GM21576 (cell line): ENCODE results near the gene REC114.
"Not testable (repeated sequence)": the region's sequence is repeated elsewhere in the genome, so short reads cannot be mapped to it uniquely, and the experiment has no call there.

ENCODE experiments used
- ATAC-seq: cut with Tn5 transposase; IDR thresholded peaks from one replicate; pipeline ENCODE4 v1.9.1; 2021; ENCODE audit warnings: mild to moderate bottlenecking, moderate library complexity; ENCODE audit not compliant: unreplicated experiment

REC114 gene

GRCh38 chr15:73573037-73573436 lies 130.1 kb downstream of the REC114 start:
- no peak for ATAC-seq

DNA sequence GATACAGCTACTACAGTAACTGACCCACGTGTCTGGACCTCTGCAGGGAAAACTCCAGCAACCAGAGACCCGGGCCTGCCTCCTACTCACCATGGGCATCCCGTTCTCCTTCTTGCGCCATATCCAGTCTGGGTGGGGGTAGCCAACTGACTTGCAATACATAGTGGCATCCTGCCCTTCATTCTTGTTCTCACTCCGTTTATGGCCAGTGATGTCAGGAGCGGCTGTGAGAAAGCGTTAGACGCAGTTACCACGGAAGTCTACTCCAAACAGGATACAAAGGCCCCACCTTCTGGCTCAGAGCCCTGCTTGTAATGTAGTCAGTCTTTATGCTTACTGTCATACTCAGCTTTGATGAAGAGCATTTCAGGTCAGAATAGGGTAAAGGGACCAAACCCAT lies 130.6 kb downstream of the REC114 start:
- ATAC-seq, result no peak

- ATAC-seq, result no peak
These were observed 132.8 kb downstream of the REC114 start for GRCh38 chr15:73575636-73576247.

- not testable (repeated sequence) for ATAC-seq
These were observed 134.6 kb downstream of the REC114 start for GRCh38 chr15:73577593-73577992.

DNA sequence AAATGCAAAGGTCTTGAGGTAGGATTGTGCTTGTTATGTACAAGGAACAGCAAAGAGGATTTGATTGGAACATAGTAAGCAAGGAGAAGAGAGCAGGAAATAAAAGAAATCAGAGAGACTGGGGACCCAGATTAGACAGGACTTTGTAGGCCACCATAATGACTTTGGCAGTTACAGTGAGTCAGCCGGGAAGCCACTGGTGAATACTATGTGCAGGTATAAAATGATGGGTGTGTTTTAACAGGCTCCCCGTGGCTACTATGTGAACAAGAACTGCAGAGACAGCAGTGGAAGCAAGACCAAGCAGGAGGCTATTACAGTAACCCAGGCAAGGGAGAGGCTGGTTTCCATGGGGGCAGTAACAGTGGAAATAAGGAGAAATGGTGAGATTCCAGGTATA lies 135.1 kb downstream of the REC114 start:
- ATAC-seq, result no peak

GRCh38 chr15:73582851-73583379 lies 140.0 kb downstream of the REC114 start:
- ATAC-seq, result no peak

GRCh38 chr15:73583544-73583943 lies 140.6 kb downstream of the REC114 start:
- no peak for ATAC-seq

DNA sequence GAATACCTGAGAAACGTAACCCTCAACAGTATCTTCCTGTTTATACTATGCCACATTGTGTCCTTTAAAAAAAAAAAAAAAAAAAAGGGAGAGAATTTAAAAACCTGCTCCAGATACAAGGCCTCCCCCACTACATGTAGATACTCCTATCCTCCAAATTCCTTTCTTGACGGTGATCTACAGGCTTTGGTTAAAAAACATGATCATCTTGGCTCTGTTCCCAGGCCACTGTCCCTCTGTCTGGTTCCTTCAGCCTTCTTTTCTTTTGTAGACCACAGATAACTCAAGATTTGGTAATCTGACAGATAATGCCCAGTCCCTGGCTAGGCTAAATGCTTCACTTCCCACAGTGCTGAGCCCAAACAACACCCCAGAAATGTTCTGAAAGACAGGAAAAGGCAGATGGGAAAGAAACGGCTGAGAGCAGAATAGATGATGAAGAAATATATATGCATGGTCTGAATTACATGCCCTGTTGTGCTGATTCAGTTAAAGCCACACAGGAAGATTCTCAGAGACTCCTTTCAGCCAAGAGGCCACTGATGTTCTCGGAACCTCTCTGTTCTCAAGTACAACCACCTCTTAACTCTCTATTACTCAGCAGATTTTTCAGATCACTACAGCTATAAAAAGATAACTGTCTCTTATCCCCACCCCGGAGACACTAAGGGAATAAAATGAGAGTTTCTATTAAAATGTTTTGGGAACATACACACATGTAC lies 141.9 kb downstream of the REC114 start:
- ATAC-seq, result no peak

GRCh38 chr15:73585871-73586654 lies 143.1 kb downstream of the REC114 start:
- no peak for ATAC-seq

- no peak for ATAC-seq
These were observed 146.8 kb downstream of the REC114 start for GRCh38 chr15:73589766-73590165.

GRCh38 chr15:73590263-73590662 lies 147.3 kb downstream of the REC114 start:
- ATAC-seq, result no peak

DNA sequence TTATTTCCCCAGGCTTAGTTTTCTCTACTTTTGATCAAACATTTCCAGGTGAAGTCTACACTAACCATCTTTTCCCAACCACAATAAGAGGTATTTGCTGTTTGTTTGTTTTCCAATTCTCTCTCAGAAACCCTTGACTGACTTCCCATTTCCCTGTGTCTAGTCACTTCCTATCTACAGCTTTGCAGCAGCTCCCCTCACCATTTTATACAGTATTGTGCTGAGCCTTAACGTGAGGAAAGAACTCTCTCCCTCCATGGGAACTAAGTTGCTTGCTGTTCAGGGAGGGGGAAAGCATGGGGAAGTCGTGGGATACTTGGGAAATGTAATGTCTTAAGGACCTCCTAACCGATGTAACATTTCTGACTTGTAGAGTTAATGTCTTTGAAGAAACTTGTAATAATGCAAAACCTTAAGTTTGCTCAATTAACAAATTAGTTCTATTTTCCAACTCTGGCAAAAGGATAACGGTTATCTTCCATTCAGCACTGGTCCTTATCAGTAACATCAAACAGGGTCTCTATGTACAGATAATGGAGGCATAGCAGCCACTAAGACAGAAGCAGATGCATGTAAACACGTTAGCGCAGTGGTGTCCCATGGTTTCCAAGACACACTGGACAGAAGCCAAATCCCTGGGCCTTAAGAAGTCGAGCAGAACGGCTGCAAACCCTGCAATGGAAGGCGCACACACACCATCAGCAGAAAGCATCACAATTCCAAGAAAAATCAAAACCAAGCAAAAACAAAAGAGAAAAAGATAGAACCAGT lies 150.5 kb downstream of the REC114 start:
- no peak for ATAC-seq

DNA sequence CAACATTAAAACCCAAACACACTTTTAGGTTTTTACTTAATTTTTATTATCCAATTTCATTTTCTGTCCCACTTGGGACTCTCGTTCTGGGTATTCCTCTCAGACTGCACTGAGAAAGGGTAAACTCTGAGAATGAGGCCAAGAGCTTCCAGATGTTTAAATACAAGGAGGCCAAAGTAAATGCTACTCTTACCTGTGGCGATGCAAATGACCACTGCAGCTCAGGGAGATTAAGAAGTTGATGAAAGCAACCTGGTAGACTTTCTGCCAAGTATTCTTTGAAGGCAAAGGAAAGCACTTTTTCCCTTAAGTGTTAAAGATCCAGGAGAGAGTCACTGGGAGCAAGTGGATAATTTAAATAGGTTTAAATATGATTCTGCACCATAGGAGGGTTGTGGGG lies 151.1 kb downstream of the REC114 start:
- ATAC-seq, result no peak

DNA sequence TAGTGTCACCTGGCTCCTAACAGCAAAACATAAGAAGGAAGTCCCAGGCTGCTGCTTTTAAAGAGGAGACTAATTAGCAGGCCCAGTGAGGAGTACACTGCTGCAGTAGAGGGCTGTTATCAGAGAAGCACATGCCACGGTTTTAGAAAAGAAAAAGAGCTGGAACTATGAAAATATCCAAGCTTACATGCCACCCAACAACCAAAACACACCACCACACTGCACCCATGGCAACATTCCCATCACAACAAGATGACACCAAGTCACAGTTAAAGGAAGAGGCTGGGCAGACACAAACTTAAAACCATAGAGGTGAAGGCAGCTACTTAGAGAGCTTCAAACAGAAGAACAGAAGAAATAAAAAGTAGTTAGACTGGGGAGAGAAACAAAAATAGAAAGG lies 153.2 kb downstream of the REC114 start:
- no peak for ATAC-seq

GRCh38 chr15:73597036-73597638 lies 154.2 kb downstream of the REC114 start:
- ATAC-seq, result no peak

- ATAC-seq, result no peak
These were observed 155.7 kb downstream of the REC114 start for GRCh38 chr15:73598530-73599160.

DNA sequence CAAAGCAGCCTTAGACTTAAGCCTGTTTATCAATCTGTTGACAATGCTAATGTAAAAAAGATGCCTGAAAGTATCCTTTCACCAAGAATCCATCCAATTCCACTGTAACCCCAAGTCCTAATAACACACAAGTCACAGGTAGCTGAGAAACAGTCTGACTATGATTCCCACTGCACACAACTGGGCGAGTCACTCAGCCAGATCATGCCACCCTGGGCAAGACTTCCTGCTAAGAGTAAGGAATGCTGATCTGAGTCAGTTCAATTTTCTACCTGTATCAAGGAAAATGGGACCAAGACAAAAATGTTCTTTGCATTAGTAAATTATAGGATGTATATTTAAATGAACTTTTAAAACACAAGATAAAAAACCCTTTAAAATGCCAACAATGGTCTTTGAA lies 157.0 kb downstream of the REC114 start:
- ATAC-seq, result no peak

GRCh38 chr15:73600413-73601335 lies 157.7 kb downstream of the REC114 start:
- ATAC-seq, result no peak
